T-cell (primary cell): ENCODE data around the gene SCFD2. TPM values are rescaled to one million over a fixed set of nuclear protein-coding genes. Genes with fewer than 3 reads are reported as not detected.

Experiments
- ATAC-seq, 4 experiments: fragments of 200-7000 bp in 3 of 4; fragments of 150-1000 bp in 1 of 4; cut with Tn5 transposase; replicated peaks in 1 of 4; 1 replicate in 3 of 4; 2 replicates in 1 of 4; pipeline ENCODE4 v1.10.0; 2021; ENCODE audit warnings: moderate library complexity in 3 of 4, mild to moderate bottlenecking in 2 of 4, moderate number of reproducible peaks in 1 of 4
- CTCF ChIA-PET, 2 donors: fragments of 300-600 bp; sonication (Branson Sonifier 250); formaldehyde crosslinking; loops; one replicate each; lab custom pipeline; 2022; ENCODE audit warnings: antibody characterized with exemption in 2 of 2; lab: Charles Lee
- POLR2A ChIA-PET, 2 donors: fragments of 300-600 bp; sonication (Branson Sonifier 250); formaldehyde crosslinking; loops; one replicate each; lab custom pipeline; 2022; ENCODE audit warnings: antibody characterized with exemption in 2 of 2; lab: Charles Lee
- DNase-seq, 35 experiments: peaks; one replicate each; pipeline versions ENCODE4 v3.0.0 to v3.0.0-alpha.2; 2013 to 2023
- H3K27ac ChIP-seq: one replicate; pipeline ENCODE4 v1.5.1; 2013; ENCODE audit warnings: low read length
- H3K27me3 ChIP-seq, 2 experiments: replicated peaks in 1 of 2; 1 replicate in 1 of 2; 2 replicates in 1 of 2; pipeline versions ENCODE4 v1.6.1 to v1.7.0; 2013; ENCODE audit warnings: low read length in 1 of 2, mixed read lengths in 1 of 2; ENCODE audit not compliant: control insufficient read depth in 2 of 2, insufficient read depth in 2 of 2; ENCODE audit errors: extremely low read depth in 1 of 2
- H3K36me3 ChIP-seq, 2 donors: 1 replicate in 1 of 2; 2 replicates in 1 of 2; pipeline versions ENCODE4 v1.6.1 to v1.7.0; 2013; ENCODE audit warnings: low read length in 1 of 2; ENCODE audit not compliant: control insufficient read depth in 2 of 2, insufficient read depth in 1 of 2; ENCODE audit errors: extremely low read depth in 1 of 2
- H3K4me1 ChIP-seq, 2 experiments: 1 replicate in 1 of 2; 2 replicates in 1 of 2; pipeline versions ENCODE4 v1.6.1 to v1.7.0; 2013; ENCODE audit warnings: low read length in 2 of 2, mixed read lengths in 1 of 2; ENCODE audit not compliant: insufficient read depth in 2 of 2, control insufficient read depth in 1 of 2; ENCODE audit errors: extremely low read depth in 1 of 2
- H3K4me3 ChIP-seq, 2 donors: 1 replicate in 1 of 2; 2 replicates in 1 of 2; pipeline versions ENCODE4 v1.5.1 to v1.7.0; 2013; ENCODE audit warnings: mild to moderate bottlenecking in 2 of 2, low read length in 1 of 2, moderate library complexity in 1 of 2; ENCODE audit not compliant: control insufficient read depth in 1 of 2; ENCODE audit errors: extremely low read depth in 1 of 2
- H3K9me3 ChIP-seq: 2 replicates; pipeline ENCODE4 v1.7.0; 2013
- H3K27ac Mint-ChIP-seq, 2 donors: one replicate each; pipeline ENCODE4 v1.8.0; 2020 to 2021; ENCODE audit warnings: mild to moderate bottlenecking in 2 of 2, mixed read lengths in 2 of 2
- H3K27me3 Mint-ChIP-seq, 2 donors: one replicate each; pipeline ENCODE4 v1.8.0; 2021 to 2022; ENCODE audit warnings: mixed read lengths in 2 of 2
- H3K36me3 Mint-ChIP-seq: one replicate; pipeline ENCODE4 v1.8.0; 2021; ENCODE audit warnings: mixed read lengths
- H3K4me1 Mint-ChIP-seq, 3 donors: one replicate each; pipeline ENCODE4 v1.8.0; 2020 to 2022; ENCODE audit warnings: mixed read lengths in 3 of 3, mild to moderate bottlenecking in 1 of 3
- H3K4me3 Mint-ChIP-seq, 3 donors: one replicate each; pipeline ENCODE4 v1.8.0; 2020 to 2022; ENCODE audit warnings: mild to moderate bottlenecking in 3 of 3, mixed read lengths in 3 of 3, moderate library complexity in 3 of 3
- H3K9me3 Mint-ChIP-seq, 3 donors: one replicate each; pipeline ENCODE4 v1.8.0; 2020 to 2022; ENCODE audit warnings: mixed read lengths in 3 of 3
- WGBS: methylation state at CpG from one replicate; pipeline ENCODE4 v1.1.5; 2013; ENCODE audit warnings: missing lambda C conversion rate; ENCODE audit not compliant: insufficient coverage; 5-methylcytosine and 5-hydroxymethylcytosine counted together
- total RNA-seq, 35 experiments: library from RNA in 6 of 35; stranded (reverse) in 6 of 35; fragments of 120-200 nt in 1 of 35; gene quantifications; one replicate each; pipeline versions ENCODE4 v1.2.1 to v1.2.4 and lab custom pipeline; 2013 to 2026

SCFD2 gene
- total RNA-seq, 5 donors from 2014 or later (not counting 1 experiment from before 2014, with no cell fraction given), result 19.0 to 28.9 (median 21.8) TPM

- peaks cover 39% of the 10 kb centered on the region for H3K36me3 Mint-ChIP-seq
- Histone ChIP-seq H3K4me1 (peaks cover 0 to 2% of the 10 kb centered on the region in 2 experiments), H3K27ac (no peak overlapping the region), H3K4me3 (no peak overlapping the region), H3K9me3 (no peaks in the 10 kb centered on the region), H3K36me3 (no peaks in the 10 kb centered on the region), H3K27me3 (no peaks in the 10 kb centered on the region)
- ChIA-PET CTCF (no interaction called here), POLR2A (no interaction called here)
- H3K4me1 Mint-ChIP-seq, result peaks cover 5 to 6% (median 5%) of the 10 kb centered on the region in 3 donors
- no CpG with 5 or more reads among the region's 1 CpG for WGBS
- peaks cover 0 to 3% (median 0%) of the 10 kb centered on the region in 3 donors for H3K9me3 Mint-ChIP-seq
- no peak for DNase-seq
- H3K4me3 Mint-ChIP-seq, result no peak overlapping the region
- H3K27me3 Mint-ChIP-seq, result no peaks in the 10 kb centered on the region
- H3K27ac Mint-ChIP-seq, result no peak overlapping the region
- no peak for ATAC-seq
These were observed 428.0 kb downstream of the SCFD2 start for GRCh38 chr4:52937829-52938228.

DNA sequence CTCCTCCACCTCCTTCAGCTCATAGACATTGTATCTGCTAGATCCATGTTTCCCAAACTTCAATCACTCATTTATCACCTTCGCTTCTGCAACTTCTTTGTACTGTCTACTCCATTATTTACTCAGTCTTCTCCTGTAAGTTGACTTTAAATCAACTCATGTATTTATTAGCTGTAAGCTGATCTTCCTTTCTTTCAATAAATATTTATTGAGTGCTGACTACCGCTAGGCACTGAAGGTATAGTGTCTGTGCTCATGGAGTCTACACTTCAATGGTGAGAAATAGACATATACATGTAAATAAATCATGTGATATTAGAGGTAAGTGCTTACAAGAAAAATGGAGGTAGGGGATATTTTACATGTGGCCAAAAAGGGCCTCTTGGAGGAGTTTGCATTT is 429.1 kb downstream of the SCFD2 start:
- Mint-ChIP-seq H3K36me3 (peaks cover 35% of the 10 kb centered on the region), H3K4me1 (peaks cover 5 to 10% (median 7%) of the 10 kb centered on the region in 3 donors), H3K27me3 (no peaks in the 10 kb centered on the region), H3K9me3 (peaks cover 0 to 3% (median 0%) of the 10 kb centered on the region in 3 donors), H3K27ac (no peak overlapping the region), H3K4me3 (no peak overlapping the region)
- Histone ChIP-seq H3K9me3 (no peaks in the 10 kb centered on the region), H3K36me3 (no peaks in the 10 kb centered on the region), H3K27ac (no peak overlapping the region), H3K27me3 (no peaks in the 10 kb centered on the region), H3K4me3 (no peak overlapping the region), H3K4me1 (peaks cover 0 to 2% of the 10 kb centered on the region in 2 experiments)
- ATAC-seq (no peak), DNase-seq (no peak)
- ChIA-PET POLR2A (no interaction called here), CTCF (no interaction called here)
- WGBS, result no CpG with 5 or more reads among the region's 2 CpGs

DNA sequence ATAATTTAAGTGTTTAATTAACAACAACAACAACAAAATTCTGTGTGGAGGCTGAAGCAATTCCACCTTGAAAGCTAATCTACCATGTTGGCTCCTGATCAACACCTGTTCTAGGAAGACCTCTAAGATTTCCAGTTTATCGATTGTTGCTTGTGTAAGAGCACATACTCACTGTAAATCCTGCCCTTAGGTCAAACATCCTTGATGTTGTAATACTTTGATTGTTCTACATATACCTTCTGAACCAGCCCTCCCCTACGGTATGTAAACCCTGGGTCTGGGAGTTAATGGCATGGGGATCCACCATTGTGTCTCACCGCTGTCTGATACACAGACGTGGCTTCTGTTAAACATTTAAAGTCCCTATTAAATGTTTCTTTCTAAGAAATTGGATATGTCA is 430.5 kb downstream of the SCFD2 start:
- Histone ChIP-seq H3K27me3 (no peaks in the 10 kb centered on the region), H3K4me3 (no peak overlapping the region), H3K9me3 (no peaks in the 10 kb centered on the region), H3K27ac (no peak overlapping the region), H3K36me3 (no peaks in the 10 kb centered on the region), H3K4me1 (peaks cover 0 to 2% of the 10 kb centered on the region in 2 experiments)
- H3K27me3 Mint-ChIP-seq, result no peaks in the 10 kb centered on the region
- peaks cover 0 to 3% (median 0%) of the 10 kb centered on the region in 3 donors for H3K9me3 Mint-ChIP-seq
- ATAC-seq (no peak), DNase-seq (no peak)
- POLR2A ChIA-PET, result no interaction called here
- no CpG with 5 or more reads among the region's 4 CpGs for WGBS
- H3K27ac Mint-ChIP-seq, result no peak overlapping the region
- peaks cover 5 to 10% (median 7%) of the 10 kb centered on the region in 3 donors for H3K4me1 Mint-ChIP-seq
- CTCF ChIA-PET, result no interaction called here
- no peak overlapping the region for H3K4me3 Mint-ChIP-seq
- peaks cover 44% of the 10 kb centered on the region for H3K36me3 Mint-ChIP-seq

- WGBS, result 80% methylated on average over 1 of the region's 2 CpGs
- no peaks in the 10 kb centered on the region for H3K9me3 ChIP-seq
- no peak for DNase-seq
- H3K27ac ChIP-seq, result no peak overlapping the region
- H3K4me1 ChIP-seq, result peaks cover 0 to 2% of the 10 kb centered on the region in 2 experiments
- no peak for ATAC-seq
- CTCF ChIA-PET, result interaction anchor here in 1 of 2 donors (1.2 kb wide), 1 partner anchor 22 kb away, joined by 3 read pairs; no protein-coding TSS in a partner anchor
- H3K9me3 Mint-ChIP-seq, result no peaks in the 10 kb centered on the region
- H3K4me3 ChIP-seq, result no peak overlapping the region
- POLR2A ChIA-PET, result no interaction called here
- H3K4me3 Mint-ChIP-seq, result no peak overlapping the region
- peaks cover 46% of the 10 kb centered on the region for H3K36me3 Mint-ChIP-seq
- H3K27me3 Mint-ChIP-seq, result no peaks in the 10 kb centered on the region
- no peaks in the 10 kb centered on the region for H3K36me3 ChIP-seq
- no peak overlapping the region for H3K27ac Mint-ChIP-seq
- peaks cover 5 to 10% (median 7%) of the 10 kb centered on the region in 3 donors for H3K4me1 Mint-ChIP-seq
- no peaks in the 10 kb centered on the region for H3K27me3 ChIP-seq
These were observed 432.1 kb downstream of the SCFD2 start for GRCh38 chr4:52933738-52934137.

DNA sequence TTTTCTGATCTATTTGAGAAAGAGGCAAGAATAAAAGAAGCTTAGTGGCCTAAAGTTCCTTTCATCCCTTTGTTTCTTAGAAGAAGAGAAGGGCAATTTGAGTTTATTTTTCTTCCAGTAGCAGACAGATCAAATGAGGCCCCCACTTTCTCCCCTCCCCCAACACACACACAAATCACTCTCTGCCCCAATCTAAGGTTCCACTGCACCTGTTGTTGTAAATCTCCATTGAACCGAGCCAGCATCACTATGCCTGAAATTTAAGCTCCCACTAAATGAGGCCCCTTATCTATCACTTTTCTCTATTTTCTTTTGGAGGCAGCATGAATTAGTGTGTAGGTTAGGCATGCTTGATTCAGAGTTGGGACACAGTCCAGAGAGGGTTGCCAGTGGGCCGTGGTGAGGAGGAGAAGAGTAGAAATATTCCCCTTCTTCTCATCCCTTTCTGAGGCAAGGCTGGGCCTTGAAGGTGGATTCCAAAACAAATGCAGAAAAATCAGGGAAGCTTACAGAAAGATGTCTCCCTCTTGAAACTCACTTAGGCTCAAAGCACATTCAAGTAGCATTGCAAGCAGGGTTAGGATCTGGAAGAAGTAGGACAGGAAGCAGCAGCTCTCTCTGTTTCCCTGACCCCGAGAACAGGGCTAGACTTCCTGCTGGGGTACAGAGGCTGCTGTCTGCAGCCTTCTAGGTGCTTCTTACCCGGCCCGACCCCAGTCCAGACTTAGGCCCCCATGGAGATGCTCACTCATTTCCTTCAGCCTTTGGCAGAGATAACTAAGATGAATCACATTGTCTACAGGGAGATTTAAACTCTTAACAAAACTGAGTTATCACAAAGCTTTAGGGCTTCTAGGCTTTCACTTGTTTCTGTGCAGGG is 433.0 kb downstream of the SCFD2 start:
- DNase-seq, result no peak
- WGBS, result 59% methylated on average over 3 of the region's 5 CpGs
- H3K4me3 Mint-ChIP-seq, result no peak overlapping the region
- no peak overlapping the region for H3K27ac Mint-ChIP-seq
- H3K4me1 Mint-ChIP-seq, result peaks cover 5 to 10% (median 7%) of the 10 kb centered on the region in 3 donors
- no peak for ATAC-seq
- no peaks in the 10 kb centered on the region for H3K9me3 ChIP-seq
- H3K27me3 ChIP-seq, result no peaks in the 10 kb centered on the region
- no peaks in the 10 kb centered on the region for H3K9me3 Mint-ChIP-seq
- POLR2A ChIA-PET, result interaction anchor here in 1 of 2 donors (0.5 kb wide), 1 partner anchor 121 kb away, joined by 3 read pairs; no protein-coding TSS in a partner anchor
- H3K4me3 ChIP-seq, result no peak overlapping the region
- CTCF ChIA-PET, result interaction anchor here in 1 of 2 donors (0.6 to 1.2 kb wide), 3 partner anchors 21 to 241 kb away, joined by 3 to 5 read pairs (median 3); no protein-coding TSS in a partner anchor
- peaks cover 45% of the 10 kb centered on the region for H3K36me3 Mint-ChIP-seq
- H3K27ac ChIP-seq, result no peak overlapping the region
- no peaks in the 10 kb centered on the region for H3K36me3 ChIP-seq
- H3K27me3 Mint-ChIP-seq, result no peaks in the 10 kb centered on the region
- H3K4me1 ChIP-seq, result peaks cover 0 to 2% of the 10 kb centered on the region in 2 experiments

GRCh38 chr4:52931243-52931642 is 434.6 kb downstream of the SCFD2 start:
- Histone ChIP-seq H3K4me3 (no peak overlapping the region), H3K27ac (no peak overlapping the region), H3K9me3 (no peaks in the 10 kb centered on the region), H3K4me1 (peaks cover 0 to 2% of the 10 kb centered on the region in 2 experiments), H3K27me3 (no peaks in the 10 kb centered on the region), H3K36me3 (no peaks in the 10 kb centered on the region)
- DNase-seq (no peak), ATAC-seq (no peak)
- Mint-ChIP-seq H3K9me3 (no peaks in the 10 kb centered on the region), H3K27me3 (no peaks in the 10 kb centered on the region), H3K4me3 (no peak overlapping the region), H3K36me3 (peaks cover 35% of the 10 kb centered on the region), H3K4me1 (peaks cover 5 to 10% (median 7%) of the 10 kb centered on the region in 3 donors), H3K27ac (no peak overlapping the region)
- 93% methylated on average over 2 of the region's 4 CpGs for WGBS
- POLR2A ChIA-PET, result no interaction called here
- CTCF ChIA-PET, result no interaction called here
